GM12891 (cell line): Measurements from ENCODE around the gene MERTK.

Experiments used
- POLR2A ChIP-seq: IDR thresholded peaks from 2 replicates; pipeline ENCODE4 v1.6.1; 2011; ENCODE audit warnings: low read depth, low read length, control low read depth
- POLR2AphosphoS5 ChIP-seq: IDR thresholded peaks from 2 replicates; pipeline ENCODE4 v1.6.1; 2011; ENCODE audit warnings: low read depth, low read length, control low read depth
- SPI1 ChIP-seq: IDR thresholded peaks from 2 replicates; pipeline ENCODE4 v1.6.1; 2011; ENCODE audit warnings: low read depth, low read length, control low read depth
- TAF1 ChIP-seq: IDR thresholded peaks from 2 replicates; pipeline ENCODE4 v1.6.1; 2011; ENCODE audit warnings: low read depth, low read length, control low read depth

DNA sequence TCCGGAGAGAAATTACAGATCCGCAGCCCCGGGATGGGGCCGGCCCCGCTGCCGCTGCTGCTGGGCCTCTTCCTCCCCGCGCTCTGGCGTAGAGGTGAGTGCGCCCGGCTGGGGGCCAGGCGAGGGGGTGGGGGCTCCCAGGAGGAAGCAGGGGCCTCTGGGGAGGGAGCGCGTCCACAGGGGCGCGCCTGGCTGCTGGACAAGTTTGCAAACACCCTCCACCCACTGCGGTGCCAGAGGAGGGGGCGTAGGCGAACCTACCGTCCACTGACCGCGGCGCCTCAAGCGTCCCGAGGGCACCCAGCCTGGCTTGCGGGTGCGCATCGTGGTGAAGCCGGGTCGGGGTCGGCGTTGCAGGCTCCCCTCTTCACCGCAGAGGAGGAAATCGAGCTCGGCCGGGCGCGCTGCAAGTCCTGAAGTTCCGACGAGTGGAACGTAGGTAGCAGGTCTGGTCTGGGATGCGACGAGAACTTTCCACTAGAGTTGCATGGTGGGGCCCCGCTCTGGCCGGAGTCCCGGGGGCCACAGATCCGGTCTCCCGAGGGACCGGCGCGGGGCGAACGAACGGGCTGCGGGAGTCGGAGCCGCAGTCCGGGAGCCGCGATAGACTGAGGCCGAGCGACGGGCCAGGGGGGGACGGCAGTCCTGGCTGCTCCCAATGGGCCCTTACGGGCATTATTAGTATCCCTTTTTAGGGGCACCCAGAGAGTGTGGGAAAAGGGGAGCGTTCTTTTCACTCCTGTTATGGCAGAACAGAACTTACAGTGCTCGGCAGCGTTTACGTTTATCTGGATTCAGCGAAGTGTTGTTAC, 502 bp downstream of the MERTK start:
- no peak for TF ChIP-seq POLR2A
- TF ChIP-seq TAF1 = no peak
- TF ChIP-seq POLR2AphosphoS5 = no peak
- no peak for TF ChIP-seq SPI1
